ENCODE data around the gene SNAPC5. TPM values are rescaled to one million over a fixed set of nuclear protein-coding genes. Genes with fewer than 3 reads are reported as not detected.

Gene SNAPC5
- total RNA-seq: 17.5 and 20.9 TPM in 2 replicates

GRCh38 chr15:66497502-66498455, at the start of gene SNAPC5:
Gene SNAPC5, minus strand, starts transcription at chr15:66497762. Its CDS starts 31 bp downstream, at chr15:66497731.

GRCh38 chr15:66504563-66505429, 7.2 kb upstream of the SNAPC5 start, which contains the start of the genes RPL4 and ZWILCH:
Gene RPL4, minus strand, starts transcription at chr15:66504855. Its CDS starts 65 bp downstream, at chr15:66504790.
Gene ZWILCH, plus strand, starts transcription at chr15:66505326. Its CDS starts 13 bp downstream, at chr15:66505339.

Other genes starting within 250 kb of the SNAPC5 start
- gene MEGF11, start 244.0 kb downstream of the SNAPC5 start, total RNA-seq: not detected in 2 replicates
- gene DIS3L, start 204.2 kb downstream of the SNAPC5 start, total RNA-seq: 8.9 and 9.8 TPM in 2 replicates
- gene TIPIN, start 141.1 kb downstream of the SNAPC5 start, total RNA-seq: 3.5 and 8.9 TPM in 2 replicates
- 32.9 and 44.5 TPM in 2 replicates for gene MAP2K1, start 110.8 kb downstream of the SNAPC5 start, total RNA-seq
- 5,333 and 8,616 TPM in 2 replicates for gene RPL4, start 7.1 kb upstream of the SNAPC5 start, total RNA-seq
- 7.2 and 19.3 TPM in 2 replicates for gene ZWILCH, start 7.6 kb upstream of the SNAPC5 start, total RNA-seq
- gene LCTL, start 68.2 kb upstream of the SNAPC5 start, total RNA-seq: 2.1 TPM in 1 of 2 replicates, not detected in the other
- 5.3 and 18.4 TPM in 2 replicates for gene SMAD6, start 204.5 kb upstream of the SNAPC5 start, total RNA-seq